ENCODE measurements around the gene TMEM117. TPM values are rescaled to one million over a fixed set of nuclear protein-coding genes. Genes with fewer than 3 reads are reported as not detected.

TMEM117 gene
- total RNA-seq, 2 donors from 2014 or later = 5.8 to 6.5 TPM

GRCh38 chr12:44428825-44429224 lies 592.9 kb downstream of the TMEM117 start:
- DNase-seq = no peak
- no peaks in the 10 kb centered on the region for H3K9me3 ChIP-seq (ENCODE audit: control insufficient read depth, low read length, poor library complexity, severe bottlenecking)
- H3K36me3 Mint-ChIP-seq (ENCODE audit: low read depth) = no peaks in the 10 kb centered on the region
- no peak for ATAC-seq
- peaks cover 3% of the 10 kb centered on the region for H3K27me3 Mint-ChIP-seq
- H3K4me1 Mint-ChIP-seq = no peaks in the 10 kb centered on the region
- H3K27ac Mint-ChIP-seq = no peak overlapping the region
- H3K4me3 Mint-ChIP-seq = no peak overlapping the region

DNA sequence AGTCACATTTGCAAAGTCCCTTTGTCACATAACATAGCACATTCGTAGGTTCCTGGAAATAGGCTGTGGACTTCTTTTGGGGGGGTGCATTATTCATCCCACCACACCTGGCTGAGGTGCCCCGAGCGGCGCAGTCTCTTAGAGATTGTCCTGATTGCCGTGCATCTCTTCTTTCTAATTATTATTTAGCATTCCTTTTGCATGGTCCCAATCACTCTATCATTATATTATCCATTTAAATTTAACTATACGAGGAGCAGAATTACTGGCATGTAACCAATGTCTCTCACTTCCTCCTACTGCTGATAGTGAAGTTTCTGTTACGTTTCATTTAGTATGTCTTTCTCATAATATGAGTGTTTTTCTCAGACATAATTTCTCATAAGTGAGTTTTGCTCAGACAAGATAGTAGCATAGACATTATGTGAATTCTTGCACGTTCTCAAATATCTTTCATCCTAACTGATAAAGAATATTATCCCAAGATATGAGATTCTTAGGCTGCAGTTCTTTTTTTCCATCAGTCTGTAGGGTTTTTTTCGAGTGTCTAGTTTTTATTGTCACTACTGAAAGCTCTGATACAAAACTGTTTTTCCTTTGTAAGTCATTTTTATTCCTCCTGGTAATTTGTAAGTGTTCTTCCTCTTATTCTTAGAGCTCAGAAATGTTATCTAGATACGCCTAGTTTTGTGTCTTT lies 595.9 kb downstream of the TMEM117 start:
- DNase-seq = no peak
- no peaks in the 10 kb centered on the region for H3K4me1 Mint-ChIP-seq
- H3K4me3 Mint-ChIP-seq = no peak overlapping the region
- H3K27ac Mint-ChIP-seq = no peak overlapping the region
- H3K9me3 ChIP-seq (ENCODE audit: control insufficient read depth, low read length, poor library complexity, severe bottlenecking) = no peaks in the 10 kb centered on the region
- no peak for ATAC-seq
- no peaks in the 10 kb centered on the region for H3K36me3 Mint-ChIP-seq (ENCODE audit: low read depth)
- no peaks in the 10 kb centered on the region for H3K27me3 Mint-ChIP-seq

DNA sequence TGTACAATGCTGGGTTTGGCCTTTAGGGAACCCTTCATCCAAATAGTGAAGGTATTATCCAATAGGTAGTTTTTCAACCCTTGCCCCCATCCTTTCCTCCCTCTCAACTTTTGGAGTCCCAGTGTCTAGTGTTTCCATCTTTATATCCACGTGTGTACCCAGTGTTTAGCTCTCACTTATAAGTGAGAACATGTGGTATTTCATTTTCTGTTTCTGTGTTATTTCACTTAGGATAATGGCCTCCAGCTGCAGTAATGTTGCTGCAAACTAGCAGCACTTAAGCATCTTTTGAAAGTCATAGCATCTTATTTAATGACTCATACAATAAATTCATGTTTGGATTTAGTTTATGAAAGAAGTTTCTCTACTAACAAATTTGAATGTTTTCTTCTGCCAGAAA lies 597.8 kb downstream of the TMEM117 start:
- H3K4me1 Mint-ChIP-seq = no peaks in the 10 kb centered on the region
- no peaks in the 10 kb centered on the region for H3K36me3 Mint-ChIP-seq (ENCODE audit: low read depth)
- no peak for ATAC-seq
- no peaks in the 10 kb centered on the region for H3K27me3 Mint-ChIP-seq
- H3K27ac Mint-ChIP-seq = no peak overlapping the region
- no peak for DNase-seq
- H3K4me3 Mint-ChIP-seq = no peak overlapping the region
- no peaks in the 10 kb centered on the region for H3K9me3 ChIP-seq (ENCODE audit: control insufficient read depth, low read length, poor library complexity, severe bottlenecking)

DNA sequence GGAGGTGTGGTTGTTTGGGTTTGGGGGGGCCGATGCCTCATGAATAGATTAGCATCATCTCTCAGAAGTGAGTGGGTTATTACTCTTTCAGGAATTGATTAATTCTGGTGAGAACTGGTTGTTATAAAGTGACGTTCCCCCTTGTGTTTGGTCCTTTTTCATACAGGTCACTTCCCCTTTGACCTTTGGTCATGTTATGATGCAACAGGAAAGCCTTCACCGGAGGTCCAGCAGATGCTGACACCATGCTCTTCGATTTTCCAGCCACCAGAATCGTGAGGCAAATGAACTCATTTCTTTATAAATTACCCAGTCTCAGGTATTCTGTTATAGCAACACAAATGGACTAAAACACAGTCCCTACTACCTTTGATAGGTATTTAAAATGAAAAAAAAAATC lies 600.9 kb downstream of the TMEM117 start:
- no peaks in the 10 kb centered on the region for H3K4me1 Mint-ChIP-seq
- no peak overlapping the region for H3K4me3 Mint-ChIP-seq
- peaks cover under 1% of the 10 kb centered on the region for H3K27me3 Mint-ChIP-seq
- ATAC-seq (no peak), DNase-seq (no peak)
- H3K9me3 ChIP-seq (ENCODE audit: control insufficient read depth, low read length, poor library complexity, severe bottlenecking) = no peaks in the 10 kb centered on the region
- H3K27ac Mint-ChIP-seq = no peak overlapping the region
- H3K36me3 Mint-ChIP-seq (ENCODE audit: low read depth) = no peaks in the 10 kb centered on the region

Other genes starting within 250 kb of the TMEM117 start
- gene PUS7L, start 77.3 kb upstream of the TMEM117 start, total RNA-seq = 10 to 100 TPM; 10.7 to 16.8 TPM
- 10 to 100 TPM; 44.5 to 53.6 TPM for gene IRAK4, start 77.1 kb upstream of the TMEM117 start, total RNA-seq
- 10 to 100 TPM; 46.4 to 60.7 TPM for gene TWF1, start 29.8 kb upstream of the TMEM117 start, total RNA-seq